ENCODE measurements around the gene LAYN.
A peak's percentile ranks its signal among the peaks of the same experiment; 100 is the strongest.

GRCh38 chr11:111586388-111586831 is 45.9 kb downstream of the LAYN start:
- TF ChIP-seq NR2F1 (CRISPR knock-in tag; IDR thresholded peaks at IDR 0.05) (no peak), EZH2 (conservative IDR thresholded peaks at IDR 0.05; ENCODE audit: low read depth, low read length) (no peak), CTCF (CRISPR knock-in tag; IDR thresholded peaks at IDR 0.05) (peak; percentile 72), TRIM24 (CRISPR knock-in tag; IDR thresholded peaks at IDR 0.05) (no peak), RBAK (CRISPR knock-in tag; IDR thresholded peaks at IDR 0.05) (no peak), ZNF430 (CRISPR knock-in tag; IDR thresholded peaks at IDR 0.05) (no peak), SMAD1 (CRISPR knock-in tag; IDR thresholded peaks at IDR 0.05; ENCODE audit: borderline replicate concordance, low read depth) (no peak), CEBPB (IDR thresholded peaks at IDR 0.05; ENCODE audit: borderline replicate concordance, low read depth, low read length) (no peak), ATF2 (CRISPR knock-in tag; IDR thresholded peaks at IDR 0.05) (no peak), ZNF274 (CRISPR knock-in tag; IDR thresholded peaks at IDR 0.05) (no peak), ZBTB2 (CRISPR knock-in tag; IDR thresholded peaks at IDR 0.05; ENCODE audit: low read depth) (no peak), ZNF878 (CRISPR knock-in tag; IDR thresholded peaks at IDR 0.05) (no peak)
